ENCODE measurements around the gene LCNL1.

Gene LCNL1

GRCh38 chr9:136961279-136962065 lies 21.3 kb upstream of the LCNL1 start:
- no peak for TF ChIP-seq ZFX (IDR thresholded peaks at IDR 0.05; ENCODE audit: borderline replicate concordance)
- no peak for TF ChIP-seq CTCF (IDR thresholded peaks at IDR 0.05)
- H3K27ac ChIP-seq, result no peak overlapping the region

DNA sequence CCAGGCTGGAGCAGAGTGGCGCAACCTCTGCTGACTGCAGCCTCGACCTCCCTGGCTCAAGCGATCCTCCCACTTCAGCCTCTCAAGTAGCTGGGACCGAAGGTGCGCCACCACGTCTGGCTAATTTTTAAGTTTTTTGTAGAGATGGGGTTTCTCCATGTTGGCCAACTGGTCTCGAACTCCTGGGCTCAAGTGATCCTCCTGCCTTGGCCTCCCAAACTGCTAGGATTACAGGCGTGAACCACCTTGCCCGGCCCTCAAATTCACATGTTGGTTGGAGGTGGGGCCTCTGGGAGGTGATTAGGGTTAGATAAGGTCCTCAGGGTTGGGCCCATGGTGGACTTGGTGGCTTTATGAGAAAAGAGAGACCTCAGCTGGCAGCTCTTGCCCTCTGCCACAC lies 20.6 kb upstream of the LCNL1 start:
- no peak for TF ChIP-seq ZFX (IDR thresholded peaks at IDR 0.05; ENCODE audit: borderline replicate concordance)
- no peak for TF ChIP-seq CTCF (IDR thresholded peaks at IDR 0.05)
- H3K27ac ChIP-seq, result no peak overlapping the region

DNA sequence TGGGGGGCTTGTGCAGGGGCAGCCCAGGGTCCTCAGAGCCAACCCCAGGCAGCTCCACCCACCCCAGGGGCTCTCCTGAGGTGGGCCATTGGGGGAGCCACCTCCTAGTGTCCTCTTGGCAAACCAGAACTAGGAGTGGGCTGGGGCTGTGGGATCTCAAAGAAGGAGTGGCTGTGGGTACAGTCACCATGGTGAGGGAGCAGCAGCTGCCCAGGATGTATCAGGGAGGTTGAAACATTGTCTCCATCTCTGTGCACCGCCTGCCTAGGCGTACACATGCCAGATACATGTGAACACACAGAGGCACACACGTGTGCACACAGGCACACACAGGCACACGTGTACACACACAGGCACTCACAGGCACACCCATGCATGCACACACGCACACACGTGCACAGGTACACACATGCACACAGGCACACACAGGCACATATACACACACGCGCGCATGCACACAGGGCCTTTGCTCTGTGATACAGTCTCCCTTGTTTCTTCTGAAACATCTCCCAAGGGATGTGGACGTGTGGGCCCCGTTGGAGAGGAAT lies 20.0 kb upstream of the LCNL1 start:
- TF ChIP-seq CTCF (IDR thresholded peaks at IDR 0.05), result no peak
- TF ChIP-seq ZFX (IDR thresholded peaks at IDR 0.05; ENCODE audit: borderline replicate concordance), result no peak
- no peak overlapping the region for H3K27ac ChIP-seq

- H3K27ac ChIP-seq, result no peak overlapping the region
- TF ChIP-seq CTCF (IDR thresholded peaks at IDR 0.05) (no peak), ZFX (IDR thresholded peaks at IDR 0.05; ENCODE audit: borderline replicate concordance) (no peak)
Measured at GRCh38 chr9:136963341-136963740, 19.5 kb upstream of the LCNL1 start.

DNA sequence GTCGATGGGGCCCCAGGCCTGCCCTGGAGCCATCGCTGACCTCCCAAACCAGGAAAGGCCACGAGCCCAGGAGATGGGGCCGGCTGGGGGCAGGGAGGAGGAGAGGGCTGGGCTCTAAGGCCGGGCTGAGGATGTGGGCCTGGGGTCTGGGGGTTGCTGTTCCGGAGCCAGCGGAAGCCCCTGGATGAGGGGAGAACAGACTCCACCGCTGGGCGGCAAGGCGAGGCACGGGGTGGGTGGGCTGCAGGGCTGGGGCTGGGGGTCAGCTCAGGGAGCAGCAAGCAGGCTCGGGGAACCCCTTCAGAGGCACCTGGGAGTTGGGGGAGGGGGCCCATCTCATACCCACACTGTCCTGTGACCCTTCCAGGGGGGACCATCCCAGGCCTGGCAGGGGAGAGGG lies 19.0 kb upstream of the LCNL1 start:
- no peak overlapping the region for H3K27ac ChIP-seq
- TF ChIP-seq ZFX (IDR thresholded peaks at IDR 0.05; ENCODE audit: borderline replicate concordance), result no peak
- TF ChIP-seq CTCF (IDR thresholded peaks at IDR 0.05), result no peak

DNA sequence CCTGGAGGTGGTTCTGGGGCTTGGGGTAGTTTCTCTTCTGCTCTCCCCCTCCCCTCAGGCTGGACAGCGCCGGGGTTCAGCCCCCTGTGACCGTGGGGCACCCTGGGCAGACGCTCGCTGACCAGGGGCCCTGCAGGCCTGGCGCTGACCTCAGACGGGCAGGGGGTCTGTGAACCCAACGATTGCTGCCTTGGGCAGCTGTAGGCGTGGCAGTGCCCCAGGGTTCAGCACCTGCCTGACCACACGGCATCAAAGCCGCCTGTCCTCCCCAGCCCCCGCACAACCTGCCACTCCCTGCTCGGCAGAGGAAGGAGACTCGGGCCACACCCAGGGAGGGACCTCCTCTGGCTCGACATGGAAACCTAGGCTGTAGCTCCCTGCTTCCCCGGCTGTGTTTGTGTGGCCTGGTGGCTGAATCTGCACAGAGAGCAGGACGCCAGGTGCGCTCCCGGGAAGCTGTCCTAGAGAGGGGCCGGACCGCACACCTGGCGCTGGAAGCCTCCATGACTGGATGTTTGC lies 18.6 kb upstream of the LCNL1 start:
- TF ChIP-seq ZFX (IDR thresholded peaks at IDR 0.05; ENCODE audit: borderline replicate concordance) (no peak), CTCF (IDR thresholded peaks at IDR 0.05) (no peak)
- H3K27ac ChIP-seq, result 0 out of 2 replicates have a peak overlapping the region, but pooled peaks have one; percentile 20

- TF ChIP-seq ZFX (IDR thresholded peaks at IDR 0.05; ENCODE audit: borderline replicate concordance) (no peak), CTCF (IDR thresholded peaks at IDR 0.05) (no peak)
Measured at GRCh38 chr9:136964833-136965422, 17.9 kb upstream of the LCNL1 start.

More at GRCh38 chr9:136964833-136965422, 17.9 kb upstream of the LCNL1 start:
- 0 out of 2 replicates have a peak overlapping the region, but pooled peaks have one; percentile 20 for H3K27ac ChIP-seq
